ENCODE data around the gene C14orf93.

- no peak for TF ChIP-seq POLR2A (IDR thresholded peaks at IDR 0.05)
- TF ChIP-seq, protein P1, sequence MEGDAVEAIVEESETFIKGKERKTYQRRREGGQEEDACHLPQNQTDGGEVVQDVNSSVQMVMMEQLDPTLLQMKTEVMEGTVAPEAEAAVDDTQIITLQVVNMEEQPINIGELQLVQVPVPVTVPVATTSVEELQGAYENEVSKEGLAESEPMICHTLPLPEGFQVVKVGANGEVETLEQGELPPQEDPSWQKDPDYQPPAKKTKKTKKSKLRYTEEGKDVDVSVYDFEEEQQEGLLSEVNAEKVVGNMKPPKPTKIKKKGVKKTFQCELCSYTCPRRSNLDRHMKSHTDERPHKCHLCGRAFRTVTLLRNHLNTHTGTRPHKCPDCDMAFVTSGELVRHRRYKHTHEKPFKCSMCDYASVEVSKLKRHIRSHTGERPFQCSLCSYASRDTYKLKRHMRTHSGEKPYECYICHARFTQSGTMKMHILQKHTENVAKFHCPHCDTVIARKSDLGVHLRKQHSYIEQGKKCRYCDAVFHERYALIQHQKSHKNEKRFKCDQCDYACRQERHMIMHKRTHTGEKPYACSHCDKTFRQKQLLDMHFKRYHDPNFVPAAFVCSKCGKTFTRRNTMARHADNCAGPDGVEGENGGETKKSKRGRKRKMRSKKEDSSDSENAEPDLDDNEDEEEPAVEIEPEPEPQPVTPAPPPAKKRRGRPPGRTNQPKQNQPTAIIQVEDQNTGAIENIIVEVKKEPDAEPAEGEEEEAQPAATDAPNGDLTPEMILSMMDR (IDR thresholded peaks at IDR 0.05) = no peak
Measured at GRCh38 chr14:23017091-23017490, 7.1 kb upstream of the C14orf93 start.

All from esophagus squamous epithelium (tissue), 4 donors.